IPS-NIHi7 (cell line): ENCODE data around the gene CRLF3.
"Not testable (repeated sequence)": the region's sequence is repeated elsewhere in the genome, so short reads cannot be mapped to it uniquely, and the experiment has no call there.

Experiments used
- DNase-seq: peaks from one replicate; pipeline ENCODE4 v3.0.0; 2012; ENCODE audit warnings: mixed read lengths; ENCODE audit errors: extremely low spot score

CRLF3 gene

GRCh38 chr17:30735644-30736043 is 88.8 kb downstream of the CRLF3 start:
- DNase-seq: not testable (repeated sequence)

GRCh38 chr17:30735206-30735605 is 89.3 kb downstream of the CRLF3 start:
- not testable (repeated sequence) for DNase-seq

GRCh38 chr17:30734153-30734552 is 90.3 kb downstream of the CRLF3 start:
- DNase-seq: not testable (repeated sequence)
